Measurements from ENCODE around the gene NLRC5. TPM values are rescaled to one million over a fixed set of nuclear protein-coding genes. Genes with fewer than 3 reads are reported as not detected.

Gene NLRC5
- total and polyA plus RNA-seq, 5 donors from 2014 or later: 75.3 to 842 (median 98.2) TPM

GRCh38 chr16:57016831-57017230, 27.5 kb downstream of the NLRC5 start:
- Histone ChIP-seq H3K4me1 (ENCODE audit: control insufficient read depth, insufficient read depth, low read length, poor library complexity, severe bottlenecking) (peaks cover 64% of the 10 kb centered on the region), H3K27me3 (ENCODE audit: control insufficient read depth, insufficient read depth, low read length) (no peaks in the 10 kb centered on the region), H3K9me3 (ENCODE audit: control insufficient read depth in 2 of 2, low read length in 2 of 2) (no peaks in the 10 kb centered on the region), H3K27ac (ENCODE audit: insufficient read depth, low read length, poor library complexity, severe bottlenecking) (peak overlapping the region; percentile 89), H3K4me3 (ENCODE audit: low read depth, low read length) (no peak overlapping the region), H3K36me3 (ENCODE audit: control insufficient read depth, insufficient read depth, low read length) (peaks cover 53% of the 10 kb centered on the region)
- peak overlapping the region; percentile 1 to 70 (median 28) for H3K4me3 Mint-ChIP-seq
- peaks cover 51% of the 10 kb centered on the region for H3K36me3 Mint-ChIP-seq
- H3K9me3 Mint-ChIP-seq: no peaks in the 10 kb centered on the region
- ATAC-seq (ENCODE audit: low read depth in 2 of 2) (no peak), DNase-seq (no peak)
- H3K27me3 Mint-ChIP-seq: no peaks in the 10 kb centered on the region
- H3K4me1 Mint-ChIP-seq: peaks cover 17 to 89% (median 64%) of the 10 kb centered on the region in 4 donors
- H3K27ac Mint-ChIP-seq: peak overlapping the region; percentile 44 to 98 (median 93)

GRCh38 chr16:57017251-57017650, 27.9 kb downstream of the NLRC5 start:
- DNase-seq: no peak

GRCh38 chr16:57019746-57020145, 30.4 kb downstream of the NLRC5 start:
- Mint-ChIP-seq H3K27ac (peak overlapping the region; percentile 7 to 44 (median 43)), H3K27me3 (no peaks in the 10 kb centered on the region), H3K4me1 (peaks cover 15 to 91% (median 60%) of the 10 kb centered on the region in 4 donors), H3K9me3 (no peaks in the 10 kb centered on the region), H3K4me3 (peak overlapping the region in 1 of 4 donors; percentile 27), H3K36me3 (peaks cover 54% of the 10 kb centered on the region)
- Histone ChIP-seq H3K4me1 (ENCODE audit: control insufficient read depth, insufficient read depth, low read length, poor library complexity, severe bottlenecking) (peaks cover 66% of the 10 kb centered on the region), H3K36me3 (ENCODE audit: control insufficient read depth, insufficient read depth, low read length) (peaks cover 78% of the 10 kb centered on the region), H3K27me3 (ENCODE audit: control insufficient read depth, insufficient read depth, low read length) (no peaks in the 10 kb centered on the region), H3K9me3 (ENCODE audit: control insufficient read depth in 2 of 2, low read length in 2 of 2) (no peaks in the 10 kb centered on the region), H3K27ac (ENCODE audit: insufficient read depth, low read length, poor library complexity, severe bottlenecking) (no peak overlapping the region), H3K4me3 (ENCODE audit: low read depth, low read length) (no peak overlapping the region)
- no peak for ATAC-seq (ENCODE audit: low read depth in 2 of 2)
- no peak for DNase-seq

More at GRCh38 chr16:57017251-57017650, 27.9 kb downstream of the NLRC5 start:
- Mint-ChIP-seq H3K36me3 (peaks cover 52% of the 10 kb centered on the region), H3K9me3 (no peaks in the 10 kb centered on the region), H3K27me3 (no peaks in the 10 kb centered on the region), H3K4me1 (peaks cover 17 to 89% (median 64%) of the 10 kb centered on the region in 4 donors), H3K27ac (peak overlapping the region; percentile 44 to 98 (median 93)), H3K4me3 (peak overlapping the region in 3 of 4 donors; percentile 1 to 48 (median 22))
- ATAC-seq (ENCODE audit: low read depth in 2 of 2): no peak
- peaks cover 64% of the 10 kb centered on the region for H3K4me1 ChIP-seq (ENCODE audit: control insufficient read depth, insufficient read depth, low read length, poor library complexity, severe bottlenecking)
- H3K4me3 ChIP-seq (ENCODE audit: low read depth, low read length): no peak overlapping the region
- H3K27me3 ChIP-seq (ENCODE audit: control insufficient read depth, insufficient read depth, low read length): no peaks in the 10 kb centered on the region
- peaks cover 57% of the 10 kb centered on the region for H3K36me3 ChIP-seq (ENCODE audit: control insufficient read depth, insufficient read depth, low read length)
- no peaks in the 10 kb centered on the region for H3K9me3 ChIP-seq (ENCODE audit: control insufficient read depth in 2 of 2, low read length in 2 of 2)
- peak overlapping the region; percentile 89 for H3K27ac ChIP-seq (ENCODE audit: insufficient read depth, low read length, poor library complexity, severe bottlenecking)

- Histone ChIP-seq H3K9me3 (ENCODE audit: control insufficient read depth in 2 of 2, low read length in 2 of 2) (no peaks in the 10 kb centered on the region), H3K4me3 (ENCODE audit: low read depth, low read length) (no peak overlapping the region), H3K27ac (ENCODE audit: insufficient read depth, low read length, poor library complexity, severe bottlenecking) (no peak overlapping the region), H3K27me3 (ENCODE audit: control insufficient read depth, insufficient read depth, low read length) (no peaks in the 10 kb centered on the region), H3K36me3 (ENCODE audit: control insufficient read depth, insufficient read depth, low read length) (peaks cover 85% of the 10 kb centered on the region), H3K4me1 (ENCODE audit: control insufficient read depth, insufficient read depth, low read length, poor library complexity, severe bottlenecking) (peaks cover 61% of the 10 kb centered on the region)
- no peak for DNase-seq
- Mint-ChIP-seq H3K4me3 (peak overlapping the region in 1 of 4 donors; percentile 30), H3K27me3 (no peaks in the 10 kb centered on the region), H3K4me1 (peaks cover 14 to 92% (median 60%) of the 10 kb centered on the region in 4 donors), H3K36me3 (peaks cover 62% of the 10 kb centered on the region), H3K27ac (peak overlapping the region; percentile 32 to 92 (median 81)), H3K9me3 (no peaks in the 10 kb centered on the region)
- ATAC-seq (ENCODE audit: low read depth in 2 of 2): no peak
These were observed 31.3 kb downstream of the NLRC5 start for GRCh38 chr16:57020651-57021050.

GRCh38 chr16:57021757-57022156, 32.4 kb downstream of the NLRC5 start:
- peak overlapping the region; percentile 72 for H3K27ac ChIP-seq (ENCODE audit: insufficient read depth, low read length, poor library complexity, severe bottlenecking)

GRCh38 chr16:57022445-57022844, 33.1 kb downstream of the NLRC5 start:
- Mint-ChIP-seq H3K36me3 (peaks cover 62% of the 10 kb centered on the region), H3K4me1 (peaks cover 8 to 92% (median 55%) of the 10 kb centered on the region in 4 donors), H3K4me3 (peak overlapping the region; percentile 33 to 86 (median 66)), H3K27ac (peak overlapping the region; percentile 33 to 92 (median 86)), H3K9me3 (no peaks in the 10 kb centered on the region), H3K27me3 (no peaks in the 10 kb centered on the region)
- DNase-seq (no peak), ATAC-seq (ENCODE audit: low read depth in 2 of 2) (no peak)
- no peaks in the 10 kb centered on the region for H3K27me3 ChIP-seq (ENCODE audit: control insufficient read depth, insufficient read depth, low read length)
- peak overlapping the region; percentile 43 for H3K4me3 ChIP-seq (ENCODE audit: low read depth, low read length)
- H3K27ac ChIP-seq (ENCODE audit: insufficient read depth, low read length, poor library complexity, severe bottlenecking): peak overlapping the region; percentile 72
- H3K36me3 ChIP-seq (ENCODE audit: control insufficient read depth, insufficient read depth, low read length): peaks cover 91% of the 10 kb centered on the region
- peaks cover 55% of the 10 kb centered on the region for H3K4me1 ChIP-seq (ENCODE audit: control insufficient read depth, insufficient read depth, low read length, poor library complexity, severe bottlenecking)
- no peaks in the 10 kb centered on the region for H3K9me3 ChIP-seq (ENCODE audit: control insufficient read depth in 2 of 2, low read length in 2 of 2)

More at GRCh38 chr16:57021757-57022156, 32.4 kb downstream of the NLRC5 start:
- ATAC-seq (ENCODE audit: low read depth in 2 of 2) (no peak), DNase-seq (no peak)
- H3K36me3 Mint-ChIP-seq: peaks cover 67% of the 10 kb centered on the region
- Histone ChIP-seq H3K27me3 (ENCODE audit: control insufficient read depth, insufficient read depth, low read length) (no peaks in the 10 kb centered on the region), H3K4me3 (ENCODE audit: low read depth, low read length) (no peak overlapping the region), H3K9me3 (ENCODE audit: control insufficient read depth in 2 of 2, low read length in 2 of 2) (no peaks in the 10 kb centered on the region), H3K36me3 (ENCODE audit: control insufficient read depth, insufficient read depth, low read length) (peaks cover 93% of the 10 kb centered on the region), H3K4me1 (ENCODE audit: control insufficient read depth, insufficient read depth, low read length, poor library complexity, severe bottlenecking) (peaks cover 61% of the 10 kb centered on the region)
- H3K27ac Mint-ChIP-seq: peak overlapping the region; percentile 87 to 92 (median 91)
- H3K4me3 Mint-ChIP-seq: peak overlapping the region in 3 of 4 donors; percentile 36 to 65 (median 60)
- H3K27me3 Mint-ChIP-seq: no peaks in the 10 kb centered on the region
- H3K9me3 Mint-ChIP-seq: no peaks in the 10 kb centered on the region
- H3K4me1 Mint-ChIP-seq: peaks cover 8 to 92% (median 53%) of the 10 kb centered on the region in 4 donors

GRCh38 chr16:57023541-57024249, 34.3 kb downstream of the NLRC5 start:
- Histone ChIP-seq H3K4me3 (ENCODE audit: low read depth, low read length) (peak overlapping the region; percentile 43), H3K4me1 (ENCODE audit: control insufficient read depth, insufficient read depth, low read length, poor library complexity, severe bottlenecking) (peaks cover 60% of the 10 kb centered on the region), H3K9me3 (ENCODE audit: control insufficient read depth in 2 of 2, low read length in 2 of 2) (no peaks in the 10 kb centered on the region), H3K27me3 (ENCODE audit: control insufficient read depth, insufficient read depth, low read length) (no peaks in the 10 kb centered on the region), H3K36me3 (ENCODE audit: control insufficient read depth, insufficient read depth, low read length) (peaks cover 82% of the 10 kb centered on the region), H3K27ac (ENCODE audit: insufficient read depth, low read length, poor library complexity, severe bottlenecking) (peak overlapping the region; percentile 72)
- no peaks in the 10 kb centered on the region for H3K27me3 Mint-ChIP-seq
- peak overlapping the region; percentile 84 to 92 (median 86) for H3K27ac Mint-ChIP-seq
- peaks cover 8 to 93% (median 58%) of the 10 kb centered on the region in 4 donors for H3K4me1 Mint-ChIP-seq
- DNase-seq (peak; percentile 59 to 70 (median 69)), ATAC-seq (ENCODE audit: low read depth in 2 of 2) (peak; percentile 72 to 77)
- no peaks in the 10 kb centered on the region for H3K9me3 Mint-ChIP-seq
- H3K36me3 Mint-ChIP-seq: peaks cover 52% of the 10 kb centered on the region
- peak overlapping the region; percentile 64 to 86 (median 73) for H3K4me3 Mint-ChIP-seq
